Measurements from ENCODE around the gene L1CAM. TPM values are rescaled to one million over a fixed set of nuclear protein-coding genes. Genes with fewer than 3 reads are reported as not detected.

L1CAM gene
- total RNA-seq, 1 experiment from 2014 or later = 819 TPM

- intact Hi-C loops (cut with micrococcal nuclease; ENCODE audit: unreplicated experiment) (no loop called here), in situ Hi-C loops (cut with HindIII; ENCODE audit: low pct_unique_long_range_greater_than_20kb, low sequenced_read_pairs) (no loop called here)
- DNase-seq (ENCODE audit: low read depth, low spot score) (no peak), ATAC-seq (no peak)
- no peak overlapping the region for H3K27ac ChIP-seq (ENCODE audit: low read length)
- no peaks in the 10 kb centered on the region for H3K36me3 ChIP-seq (ENCODE audit: control insufficient read depth, insufficient read depth, low read length)
- H3K4me1 ChIP-seq (ENCODE audit: control insufficient read depth, insufficient read depth, low read length) = no peaks in the 10 kb centered on the region
- H3K9me3 ChIP-seq (ENCODE audit: control insufficient read depth, insufficient read depth, low read depth, low read length) = no peaks in the 10 kb centered on the region
- no peaks in the 10 kb centered on the region for H3K27me3 ChIP-seq (ENCODE audit: control insufficient read depth, insufficient read depth, low read length)
- no TSS peak for BruUV-seq (replicated peaks)
- CTCF ChIA-PET = no interaction called here
- H3K4me3 ChIP-seq (ENCODE audit: low read depth in 2 of 2, low read length in 2 of 2) = no peak overlapping the region
- POLR2A ChIA-PET = no interaction called here
- TF ChIP-seq POLR2AphosphoS5 (IDR thresholded peaks at IDR 0.05; ENCODE audit: low read depth, low read length) (no peak), REST (IDR thresholded peaks at IDR 0.05; ENCODE audit: insufficient read depth in 1 of 2, low read depth in 2 of 2, low read length in 1 of 2) (no peak), TCF7L2 (IDR thresholded peaks at IDR 0.05; ENCODE audit: low read depth, low read length) (no peak), SIN3A (IDR thresholded peaks at IDR 0.05; ENCODE audit: borderline replicate concordance, insufficient read depth, low read depth, low read length) (no peak)
Measured at GRCh38 chrX:153865321-153865580, 20.7 kb downstream of the L1CAM start.

GRCh38 chrX:153864561-153865320 lies 21.2 kb downstream of the L1CAM start:
- H3K4me1 ChIP-seq (ENCODE audit: control insufficient read depth, insufficient read depth, low read length) = no peaks in the 10 kb centered on the region
- DNase-seq (ENCODE audit: low read depth, low spot score) (no peak), ATAC-seq (no peak)
- no peak overlapping the region for H3K27ac ChIP-seq (ENCODE audit: low read length)
- H3K9me3 ChIP-seq (ENCODE audit: control insufficient read depth, insufficient read depth, low read depth, low read length) = no peaks in the 10 kb centered on the region
- intact Hi-C loops (cut with micrococcal nuclease; ENCODE audit: unreplicated experiment) = no loop called here
- no peak overlapping the region for H3K4me3 ChIP-seq (ENCODE audit: low read depth in 2 of 2, low read length in 2 of 2)
- ChIA-PET POLR2A (no interaction called here), CTCF (no interaction called here)
- no peaks in the 10 kb centered on the region for H3K27me3 ChIP-seq (ENCODE audit: control insufficient read depth, insufficient read depth, low read length)
- TF ChIP-seq SIN3A (IDR thresholded peaks at IDR 0.05; ENCODE audit: borderline replicate concordance, insufficient read depth, low read depth, low read length) (no peak), REST (IDR thresholded peaks at IDR 0.05; ENCODE audit: insufficient read depth in 1 of 2, low read depth in 2 of 2, low read length in 1 of 2) (no peak), POLR2AphosphoS5 (IDR thresholded peaks at IDR 0.05; ENCODE audit: low read depth, low read length) (no peak), TCF7L2 (IDR thresholded peaks at IDR 0.05; ENCODE audit: low read depth, low read length) (no peak)
- TF ChIP-seq, protein P1, sequence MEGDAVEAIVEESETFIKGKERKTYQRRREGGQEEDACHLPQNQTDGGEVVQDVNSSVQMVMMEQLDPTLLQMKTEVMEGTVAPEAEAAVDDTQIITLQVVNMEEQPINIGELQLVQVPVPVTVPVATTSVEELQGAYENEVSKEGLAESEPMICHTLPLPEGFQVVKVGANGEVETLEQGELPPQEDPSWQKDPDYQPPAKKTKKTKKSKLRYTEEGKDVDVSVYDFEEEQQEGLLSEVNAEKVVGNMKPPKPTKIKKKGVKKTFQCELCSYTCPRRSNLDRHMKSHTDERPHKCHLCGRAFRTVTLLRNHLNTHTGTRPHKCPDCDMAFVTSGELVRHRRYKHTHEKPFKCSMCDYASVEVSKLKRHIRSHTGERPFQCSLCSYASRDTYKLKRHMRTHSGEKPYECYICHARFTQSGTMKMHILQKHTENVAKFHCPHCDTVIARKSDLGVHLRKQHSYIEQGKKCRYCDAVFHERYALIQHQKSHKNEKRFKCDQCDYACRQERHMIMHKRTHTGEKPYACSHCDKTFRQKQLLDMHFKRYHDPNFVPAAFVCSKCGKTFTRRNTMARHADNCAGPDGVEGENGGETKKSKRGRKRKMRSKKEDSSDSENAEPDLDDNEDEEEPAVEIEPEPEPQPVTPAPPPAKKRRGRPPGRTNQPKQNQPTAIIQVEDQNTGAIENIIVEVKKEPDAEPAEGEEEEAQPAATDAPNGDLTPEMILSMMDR (IDR thresholded peaks at IDR 0.05) = no peak
- no peaks in the 10 kb centered on the region for H3K36me3 ChIP-seq (ENCODE audit: control insufficient read depth, insufficient read depth, low read length)
- in situ Hi-C loops (cut with HindIII; ENCODE audit: low pct_unique_long_range_greater_than_20kb, low sequenced_read_pairs) = no loop called here
- TSS peak; percentile 41 for BruUV-seq (replicated peaks)

Measured in Panc1 (cell line).